22Rv1 (cell line): ENCODE results near the gene KRABD2.

Source experiments
- H3K27ac ChIP-seq: fragments of 450-650 bp; 2 replicates; pipeline ENCODE4 v1.5.1; 2017
- ZFX ChIP-seq: fragments of 450-650 bp; IDR thresholded peaks from 2 replicates; pipeline ENCODE4 v1.6.1; 2017; ENCODE audit warnings: antibody characterized with exemption, borderline replicate concordance
- TF ChIP-seq, protein P1 (sequence below): fragments of 450-650 bp; IDR thresholded peaks from 2 replicates; pipeline ENCODE4 v1.5.1; 2017; ENCODE audit warnings: mild to moderate bottlenecking

KRABD2 gene

GRCh38 chr17:8391711-8392110 is 15.2 kb upstream of the KRABD2 start:
- TF ChIP-seq, protein P1, sequence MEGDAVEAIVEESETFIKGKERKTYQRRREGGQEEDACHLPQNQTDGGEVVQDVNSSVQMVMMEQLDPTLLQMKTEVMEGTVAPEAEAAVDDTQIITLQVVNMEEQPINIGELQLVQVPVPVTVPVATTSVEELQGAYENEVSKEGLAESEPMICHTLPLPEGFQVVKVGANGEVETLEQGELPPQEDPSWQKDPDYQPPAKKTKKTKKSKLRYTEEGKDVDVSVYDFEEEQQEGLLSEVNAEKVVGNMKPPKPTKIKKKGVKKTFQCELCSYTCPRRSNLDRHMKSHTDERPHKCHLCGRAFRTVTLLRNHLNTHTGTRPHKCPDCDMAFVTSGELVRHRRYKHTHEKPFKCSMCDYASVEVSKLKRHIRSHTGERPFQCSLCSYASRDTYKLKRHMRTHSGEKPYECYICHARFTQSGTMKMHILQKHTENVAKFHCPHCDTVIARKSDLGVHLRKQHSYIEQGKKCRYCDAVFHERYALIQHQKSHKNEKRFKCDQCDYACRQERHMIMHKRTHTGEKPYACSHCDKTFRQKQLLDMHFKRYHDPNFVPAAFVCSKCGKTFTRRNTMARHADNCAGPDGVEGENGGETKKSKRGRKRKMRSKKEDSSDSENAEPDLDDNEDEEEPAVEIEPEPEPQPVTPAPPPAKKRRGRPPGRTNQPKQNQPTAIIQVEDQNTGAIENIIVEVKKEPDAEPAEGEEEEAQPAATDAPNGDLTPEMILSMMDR = no peak
- no peak for TF ChIP-seq ZFX
- no peak overlapping the region for H3K27ac ChIP-seq

- TF ChIP-seq, protein P1 = no peak
- no peak for TF ChIP-seq ZFX
- no peak overlapping the region for H3K27ac ChIP-seq
These were observed 11.6 kb upstream of the KRABD2 start for GRCh38 chr17:8387914-8388651.

DNA sequence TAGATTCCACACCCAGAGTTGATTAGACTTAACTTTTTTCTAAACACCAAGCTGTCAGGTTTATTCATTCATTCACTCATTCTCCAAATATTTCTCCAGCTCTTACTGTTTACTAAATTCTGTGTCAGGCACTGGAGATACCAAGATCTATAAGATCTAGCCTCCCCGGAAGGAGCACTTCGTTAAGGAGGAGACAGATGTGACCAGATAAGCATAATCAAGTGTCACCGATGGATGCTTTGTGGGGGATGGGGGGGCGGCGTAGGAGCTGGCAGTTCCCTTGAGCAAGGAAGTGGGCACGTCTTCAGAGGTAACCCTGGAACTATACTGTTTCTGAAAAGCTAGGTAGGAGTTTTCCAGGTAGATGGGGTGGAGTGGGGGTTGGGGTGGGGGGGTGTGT is 10.3 kb upstream of the KRABD2 start:
- TF ChIP-seq, protein P1 = no peak
- TF ChIP-seq ZFX = no peak
- no peak overlapping the region for H3K27ac ChIP-seq

GRCh38 chr17:8384801-8385378 is 8.4 kb upstream of the KRABD2 start:
- TF ChIP-seq, protein P1 = no peak
- TF ChIP-seq ZFX = no peak
- no peak overlapping the region for H3K27ac ChIP-seq

- TF ChIP-seq, protein P1 = peak; percentile 99
- no peak for TF ChIP-seq ZFX
- peak within 1 kb of the TSS; percentile 92 for H3K27ac ChIP-seq
These were observed 6.8 kb upstream of the KRABD2 start, which contains the start of gene RPL26 for GRCh38 chr17:8383143-8383822. Gene RPL26, minus strand, starts transcription at chr17:8383193. Its CDS starts 883 bp downstream, at chr17:8382310.

DNA sequence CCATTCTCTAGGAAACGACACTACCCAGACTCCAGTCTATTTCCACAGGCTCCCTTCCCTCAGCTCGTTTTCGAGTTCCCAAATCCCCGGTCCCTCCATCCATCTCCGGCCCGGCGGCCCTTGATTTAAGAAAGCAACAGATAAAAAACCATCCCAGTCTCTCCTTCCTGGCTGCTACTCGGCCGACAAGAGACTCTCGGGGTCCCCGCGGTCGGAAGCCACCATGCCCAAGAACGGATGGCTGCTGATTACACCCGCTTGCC is 6.3 kb upstream of the KRABD2 start:
- no peak for TF ChIP-seq ZFX
- TF ChIP-seq, protein P1 = no peak
- peak overlapping the region; percentile 92 for H3K27ac ChIP-seq
